Measurements from ENCODE around the gene SNRPB2.

The SNRPB2 gene

DNA sequence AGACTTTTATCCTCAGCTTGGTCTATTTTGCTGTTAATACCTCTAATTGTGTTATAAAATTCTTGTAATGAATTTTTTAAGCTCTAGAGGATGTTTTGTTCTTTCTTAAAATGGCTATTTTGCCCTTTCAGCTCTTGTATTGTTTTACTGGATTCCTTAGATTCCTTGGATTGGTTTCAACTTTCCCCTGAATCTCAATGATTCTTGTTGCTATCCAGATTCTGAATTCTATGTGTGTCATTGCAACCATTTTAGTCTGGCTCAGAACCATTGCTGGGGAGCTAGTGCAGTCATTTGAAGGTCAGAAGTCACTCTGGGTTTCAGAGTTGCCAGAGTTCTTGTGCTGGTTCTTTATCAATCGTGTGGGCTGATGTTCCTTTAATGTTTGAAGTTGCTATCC lies 55.4 kb downstream of the SNRPB2 start:
- no peak for DNase-seq (ENCODE audit: low read depth in 2 of 3, low spot score in 2 of 3)

All from activated CD8-positive, alpha-beta memory T cell treated with anti-CD3 and anti-CD28 coated beads for 48 hours (primary cell).